SU-DHL-6 (cell line): ENCODE results near the gene CD47.

Experiments used
- H2AFZ ChIP-seq: fragments of 200-600 bp; sonication (generic); 2 replicates; pipeline ENCODE4 v1.6.1; 2014; ENCODE audit warnings: low read depth, mild to moderate bottlenecking, moderate library complexity, mixed read lengths, antibody characterized with exemption, low read length; ENCODE audit not compliant: severe bottlenecking
- H3F3A ChIP-seq: fragments of 200-600 bp; shearing (Covaris generic); 2 replicates; pipeline ENCODE4 v1.6.0; 2016; ENCODE audit warnings: antibody characterized with exemption, mild to moderate bottlenecking; ENCODE audit not compliant: insufficient read depth
- H3K27ac ChIP-seq: fragments of 200-600 bp; sonication (generic); 2 replicates; pipeline ENCODE4 v1.5.1; 2016; ENCODE audit warnings: low read depth, mild to moderate bottlenecking, low read length, moderate library complexity, mixed read lengths
- H3K27me3 ChIP-seq: fragments of 200-600 bp; sonication (generic), shearing (Covaris generic); 2 replicates; pipeline ENCODE4 v1.6.0; 2014; ENCODE audit warnings: mild to moderate bottlenecking, low read length
- H3K36me3 ChIP-seq: fragments of 200-600 bp; sonication (generic); 2 replicates; pipeline ENCODE4 v1.6.1; 2014; ENCODE audit warnings: mild to moderate bottlenecking, low read length, mixed read lengths
- H3K4me2 ChIP-seq: fragments of 300-600, 200-600 bp; shearing (Covaris generic), sonication (generic); 2 replicates; pipeline ENCODE4 v1.6.0; 2014; ENCODE audit warnings: low read length, low read depth, mild to moderate bottlenecking; ENCODE audit not compliant: poor library complexity, severe bottlenecking
- H3K4me3 ChIP-seq: fragments of 200-600 bp; sonication (generic); 2 replicates; pipeline ENCODE4 v1.5.1; 2014; ENCODE audit warnings: antibody characterized with exemption, low read length, mild to moderate bottlenecking, mixed read lengths; ENCODE audit not compliant: insufficient read depth, poor library complexity, severe bottlenecking
- H3K79me2 ChIP-seq: fragments of 200-600 bp; sonication (generic); 2 replicates; pipeline ENCODE4 v1.6.1; 2014; ENCODE audit warnings: mild to moderate bottlenecking, low read length, moderate library complexity; ENCODE audit not compliant: insufficient read depth
- H3K9ac ChIP-seq: fragments of 200-600 bp; sonication (generic); 2 replicates; pipeline ENCODE4 v1.7.0; 2014; ENCODE audit warnings: mild to moderate bottlenecking, low read length
- H3K9me2 ChIP-seq: fragments of 200-600 bp; sonication (generic); replicated peaks from 2 replicates; pipeline ENCODE4 v1.6.1; 2014; ENCODE audit warnings: low read length; ENCODE audit not compliant: insufficient read depth
- H3K9me3 ChIP-seq: fragments of 200-600 bp; sonication (generic); 2 replicates; pipeline ENCODE4 v1.6.1; 2014; ENCODE audit warnings: low read length, mixed read lengths; ENCODE audit not compliant: insufficient read depth
- H4K20me1 ChIP-seq: fragments of 200-600 bp; sonication (generic); 2 replicates; pipeline ENCODE4 v1.6.1; 2014; ENCODE audit warnings: low read depth, mild to moderate bottlenecking, antibody characterized with exemption, low read length, moderate library complexity, mixed read lengths
- CTCF ChIP-seq: fragments of 200-600 bp; sonication (generic); IDR thresholded peaks from one replicate; pipeline ENCODE4 v1.5.1; 2017; ENCODE audit warnings: antibody characterized with exemption, mild to moderate bottlenecking, low read length, moderate library complexity; ENCODE audit not compliant: insufficient read depth, poor library complexity, severe bottlenecking
- EZH2phosphoT487 ChIP-seq: fragments of 200-600 bp; sonication (generic), shearing (Covaris generic); conservative IDR thresholded peaks from 2 replicates; pipeline ENCODE4 v1.6.1; 2018; ENCODE audit warnings: mild to moderate bottlenecking, antibody characterized with exemption, low read length, moderate library complexity, mixed read lengths

CD47 gene

DNA sequence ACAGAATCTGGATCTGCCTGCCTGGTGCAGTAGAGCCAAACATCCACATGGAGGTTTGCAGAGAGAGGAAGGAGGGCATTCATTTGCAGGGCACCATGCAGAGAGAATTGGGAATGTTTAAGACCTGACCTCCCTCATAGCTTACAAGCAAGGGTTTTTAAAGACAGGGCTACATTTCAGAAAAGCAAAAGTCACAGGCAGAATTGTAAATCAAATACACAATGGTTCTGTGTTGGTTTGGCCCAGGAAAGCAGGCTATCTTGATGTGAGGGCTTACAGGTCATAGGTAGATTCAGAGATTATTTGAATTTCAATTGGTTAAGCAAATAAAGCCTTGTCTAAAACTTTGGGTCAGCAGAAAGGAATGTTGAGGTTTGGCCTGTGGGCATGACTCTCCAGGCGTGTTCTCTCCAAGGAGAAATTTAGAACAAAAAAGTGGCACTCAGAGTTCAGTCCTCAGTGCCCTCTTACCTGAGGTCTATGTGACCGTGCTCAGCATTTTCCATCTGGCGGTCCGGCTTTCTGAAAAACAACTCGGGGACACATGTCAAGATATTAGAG, 91.5 kb downstream of the CD47 start:
- no peak overlapping the region for H3K27ac ChIP-seq
- TF ChIP-seq CTCF, result no peak
- H3K9me2 ChIP-seq, result no peaks in the 10 kb centered on the region
- no peaks in the 10 kb centered on the region for H3K27me3 ChIP-seq
- H3K4me3 ChIP-seq, result no peak overlapping the region
- H3K79me2 ChIP-seq, result no peaks in the 10 kb centered on the region
- no peaks in the 10 kb centered on the region for H3K9me3 ChIP-seq
- H3K9ac ChIP-seq, result no peak overlapping the region
- no peak overlapping the region for H2AFZ ChIP-seq
- no peaks in the 10 kb centered on the region for H3F3A ChIP-seq
- no peaks in the 10 kb centered on the region for H4K20me1 ChIP-seq
- no peaks in the 10 kb centered on the region for H3K36me3 ChIP-seq
- no peak overlapping the region for H3K4me2 ChIP-seq

DNA sequence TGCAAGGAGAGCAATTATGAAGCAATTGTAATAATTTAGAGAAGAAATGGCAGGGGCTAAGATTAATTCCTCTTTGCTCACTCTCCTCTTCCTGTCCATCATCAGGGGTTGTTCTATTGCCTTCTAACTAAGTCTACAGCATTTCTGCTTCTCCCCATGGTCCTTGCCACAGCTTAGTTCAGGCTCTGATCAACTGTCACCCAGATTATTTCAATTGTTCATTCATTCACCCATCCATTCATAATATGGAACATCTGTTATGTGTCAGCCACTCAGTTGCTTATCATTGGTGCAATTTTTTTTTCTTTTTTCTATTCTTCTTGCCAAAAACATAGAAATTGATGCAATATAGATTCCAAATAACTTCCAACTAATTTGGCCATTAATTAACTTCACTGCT, 93.2 kb downstream of the CD47 start:
- TF ChIP-seq EZH2phosphoT487, result no peak
- TF ChIP-seq CTCF, result no peak

DNA sequence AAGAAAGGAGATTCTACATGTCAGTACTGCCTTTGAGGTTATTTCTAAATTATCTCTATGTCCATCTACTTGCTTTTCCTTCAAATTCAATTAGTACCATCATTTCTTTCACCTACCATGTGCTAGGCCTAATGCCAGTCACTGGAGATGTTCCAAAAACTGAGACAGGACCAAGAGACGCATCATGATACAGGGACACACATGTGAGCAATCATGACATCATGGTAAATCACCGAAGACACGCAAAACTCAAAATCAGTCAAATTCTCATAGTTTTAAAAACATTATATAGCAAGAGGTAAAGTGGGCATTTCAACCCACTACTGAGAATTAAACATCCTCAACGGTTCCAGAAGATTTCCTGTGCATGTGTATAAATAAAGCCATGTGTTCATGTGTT, 95.0 kb downstream of the CD47 start:
- Histone ChIP-seq H3F3A (no peaks in the 10 kb centered on the region), H3K36me3 (no peaks in the 10 kb centered on the region), H3K79me2 (no peaks in the 10 kb centered on the region), H2AFZ (no peak overlapping the region), H3K4me3 (no peak overlapping the region), H3K27me3 (no peaks in the 10 kb centered on the region), H3K4me2 (no peak overlapping the region), H3K9me2 (no peaks in the 10 kb centered on the region), H4K20me1 (no peaks in the 10 kb centered on the region), H3K9ac (no peak overlapping the region), H3K27ac (no peak overlapping the region), H3K9me3 (no peaks in the 10 kb centered on the region)
- TF ChIP-seq CTCF (no peak), EZH2phosphoT487 (no peak)

More for the DNA sequence above, 93.2 kb downstream of the CD47 start:
- Histone ChIP-seq H3F3A (no peaks in the 10 kb centered on the region), H3K27me3 (no peaks in the 10 kb centered on the region), H3K36me3 (no peaks in the 10 kb centered on the region), H3K9ac (no peak overlapping the region), H3K79me2 (no peaks in the 10 kb centered on the region), H2AFZ (no peak overlapping the region), H3K4me2 (no peak overlapping the region), H3K9me2 (no peaks in the 10 kb centered on the region), H3K4me3 (no peak overlapping the region), H3K9me3 (no peaks in the 10 kb centered on the region), H4K20me1 (no peaks in the 10 kb centered on the region), H3K27ac (no peak overlapping the region)
